GM21526 (cell line): ENCODE results near the gene RNF144B.

Experiments
- ATAC-seq: cut with Tn5 transposase; IDR thresholded peaks from one replicate; pipeline ENCODE4 v1.9.1; 2021; ENCODE audit warnings: moderate library complexity; ENCODE audit not compliant: unreplicated experiment, low FRiP score

The RNF144B gene

GRCh38 chr6:18473755-18474154 lies 86.6 kb downstream of the RNF144B start:
- no peak for ATAC-seq

DNA sequence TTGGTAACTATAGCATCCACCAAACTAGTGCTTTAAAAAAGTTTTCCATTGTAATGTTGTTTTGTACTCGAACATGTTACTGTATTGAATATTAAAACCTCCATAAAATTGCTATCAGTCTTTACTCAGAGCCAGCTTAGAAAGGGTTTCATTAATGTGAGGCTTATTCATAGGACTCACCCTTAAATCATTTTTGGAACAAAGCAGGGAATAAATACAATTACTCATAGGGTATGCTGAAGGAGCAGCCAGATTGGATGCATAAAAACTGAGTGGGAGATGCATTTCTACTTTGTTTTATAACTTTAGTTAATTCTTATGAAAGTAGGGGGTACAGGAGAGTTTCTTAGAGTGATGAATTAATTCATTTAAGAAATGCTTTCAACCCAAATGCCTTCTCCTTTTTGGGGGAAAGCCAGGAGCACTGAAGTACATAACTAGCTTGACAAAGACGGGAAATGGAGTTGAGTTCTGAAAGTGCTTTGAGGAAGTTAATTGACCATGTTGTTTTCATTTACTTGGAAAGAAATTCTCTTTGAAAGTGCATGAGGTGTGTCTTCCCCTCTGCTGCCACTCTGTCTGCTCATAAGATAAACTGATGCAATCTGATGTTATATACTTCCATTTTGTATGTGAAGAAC lies 90.3 kb downstream of the RNF144B start:
- no peak for ATAC-seq

GRCh38 chr6:18478610-18479009 lies 91.5 kb downstream of the RNF144B start:
- no peak for ATAC-seq

DNA sequence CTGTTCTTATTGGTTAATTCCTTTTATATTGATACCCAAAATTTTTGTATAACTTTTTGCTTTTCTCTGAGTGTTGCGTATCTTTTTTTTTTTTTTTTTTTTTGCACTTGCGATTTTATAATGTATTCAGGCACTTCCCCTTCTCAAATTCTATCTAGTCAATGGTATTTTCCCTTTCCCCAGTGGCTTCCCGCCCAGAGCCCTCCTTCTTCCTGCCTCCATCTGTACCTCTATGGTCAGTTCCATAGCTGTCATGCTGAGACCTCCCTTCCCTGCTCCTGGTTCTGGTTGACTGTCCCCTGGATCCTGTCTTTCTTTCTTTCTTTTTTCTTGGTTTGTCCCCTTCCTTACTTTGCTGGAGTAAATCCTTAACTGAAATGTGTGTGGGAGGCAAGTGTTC lies 94.7 kb downstream of the RNF144B start:
- ATAC-seq, result no peak

GRCh38 chr6:18485660-18486435 lies 98.7 kb downstream of the RNF144B start:
- ATAC-seq, result no peak

GRCh38 chr6:18488004-18488403 lies 100.9 kb downstream of the RNF144B start:
- ATAC-seq, result no peak

DNA sequence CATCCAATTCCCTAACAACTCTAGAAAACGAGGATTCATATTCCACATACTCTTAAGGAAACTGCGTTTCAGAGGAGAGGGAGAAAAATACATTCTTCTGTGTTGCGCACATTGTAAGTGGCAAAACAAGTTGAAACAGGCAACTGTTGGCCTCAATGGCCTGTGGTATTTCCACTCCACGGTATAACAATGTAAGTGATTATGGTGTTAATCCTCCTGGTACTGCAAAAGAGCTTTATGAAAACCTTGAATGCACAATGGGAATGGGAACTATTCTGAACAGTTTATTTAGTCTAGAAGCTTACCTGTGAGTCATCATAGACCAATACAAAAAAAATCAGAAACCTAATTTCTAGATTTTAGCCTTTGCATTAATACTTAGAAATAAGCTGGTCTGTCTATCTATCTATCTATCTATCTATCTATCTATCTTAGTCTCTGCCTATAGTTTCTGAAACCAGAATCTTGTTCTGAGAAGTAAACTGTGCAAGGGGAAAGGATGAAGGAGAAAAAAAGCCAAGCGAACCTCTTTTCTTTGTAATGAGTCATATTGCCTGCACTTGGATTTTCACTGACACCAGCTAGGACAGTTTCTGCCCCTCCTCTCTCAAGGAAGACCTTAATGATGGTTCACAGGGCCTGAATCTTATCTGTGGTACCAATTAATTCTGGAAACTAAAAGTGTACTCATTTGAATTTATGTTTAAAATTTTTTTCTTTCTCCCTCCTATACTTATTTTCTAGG lies 101.5 kb downstream of the RNF144B start:
- no peak for ATAC-seq

- no peak for ATAC-seq
Measured at GRCh38 chr6:18489335-18489734, 102.2 kb downstream of the RNF144B start.

DNA sequence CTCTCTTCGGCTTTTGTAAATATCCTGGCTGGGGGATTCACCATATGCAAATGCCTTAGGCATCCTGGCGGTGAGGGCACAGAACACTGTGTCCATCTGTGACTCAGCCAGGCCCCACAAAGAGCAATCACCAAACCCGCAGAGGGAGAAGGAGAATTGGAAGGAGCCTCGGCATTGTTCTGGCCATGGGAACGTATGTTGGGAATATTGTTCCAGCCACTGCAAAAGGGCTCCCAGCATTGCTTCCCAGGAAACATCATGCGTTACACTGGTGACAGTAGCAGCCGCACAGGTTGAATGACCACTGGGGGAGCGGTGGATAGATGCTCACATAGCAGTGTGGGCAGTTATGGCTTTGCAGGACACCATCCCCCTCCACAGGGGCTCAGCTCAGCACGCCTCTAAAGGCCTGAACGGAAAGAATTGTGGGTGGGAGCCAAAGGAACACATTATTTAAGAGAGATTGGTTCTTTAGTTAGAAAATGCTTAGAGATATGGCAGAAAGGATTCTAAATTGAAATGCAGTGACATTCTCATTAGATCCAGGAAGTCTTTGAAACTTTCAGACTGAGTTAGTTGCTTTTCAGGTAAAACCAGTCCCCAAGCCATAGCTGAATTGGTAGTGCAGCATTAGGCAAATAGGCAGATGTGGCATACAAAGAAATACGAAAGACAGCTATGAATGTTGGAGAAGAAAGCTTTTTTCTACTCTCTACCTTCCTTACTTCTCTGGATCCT lies 104.3 kb downstream of the RNF144B start:
- ATAC-seq, result no peak

GRCh38 chr6:18492972-18493371 lies 105.8 kb downstream of the RNF144B start:
- no peak for ATAC-seq

GRCh38 chr6:18493382-18493891 lies 106.3 kb downstream of the RNF144B start:
- ATAC-seq, result no peak

DNA sequence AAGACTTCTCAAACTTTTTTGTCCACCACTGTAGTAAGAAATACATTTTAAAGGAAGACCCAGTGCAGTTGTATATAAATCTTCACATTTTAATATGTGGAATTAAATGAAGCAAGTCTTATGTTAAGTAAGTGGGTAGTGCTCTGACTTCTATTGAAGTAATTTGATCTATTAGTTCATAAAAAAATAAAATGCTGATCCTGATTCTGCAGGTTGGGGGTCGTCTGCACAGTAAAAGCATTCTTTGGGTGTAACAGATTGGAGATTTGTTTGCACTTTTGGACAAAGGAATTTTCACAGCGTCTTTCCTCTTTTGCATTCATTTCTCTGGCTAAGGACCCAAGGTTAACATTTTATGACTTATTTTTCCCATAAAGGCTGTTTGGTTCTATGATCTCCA lies 106.8 kb downstream of the RNF144B start:
- no peak for ATAC-seq

- ATAC-seq, result no peak
Measured at GRCh38 chr6:18495236-18495635, 108.1 kb downstream of the RNF144B start.

- ATAC-seq, result no peak
Measured at GRCh38 chr6:18496462-18496861, 109.3 kb downstream of the RNF144B start.

GRCh38 chr6:18497006-18497405 lies 109.9 kb downstream of the RNF144B start:
- ATAC-seq, result no peak

GRCh38 chr6:18498408-18498807 lies 111.3 kb downstream of the RNF144B start:
- no peak for ATAC-seq

- no peak for ATAC-seq
Measured at GRCh38 chr6:18500921-18501662, 113.9 kb downstream of the RNF144B start.

- ATAC-seq, result no peak
Measured at GRCh38 chr6:18501663-18502013, 114.5 kb downstream of the RNF144B start.

GRCh38 chr6:18503206-18503592 lies 116.0 kb downstream of the RNF144B start:
- no peak for ATAC-seq

DNA sequence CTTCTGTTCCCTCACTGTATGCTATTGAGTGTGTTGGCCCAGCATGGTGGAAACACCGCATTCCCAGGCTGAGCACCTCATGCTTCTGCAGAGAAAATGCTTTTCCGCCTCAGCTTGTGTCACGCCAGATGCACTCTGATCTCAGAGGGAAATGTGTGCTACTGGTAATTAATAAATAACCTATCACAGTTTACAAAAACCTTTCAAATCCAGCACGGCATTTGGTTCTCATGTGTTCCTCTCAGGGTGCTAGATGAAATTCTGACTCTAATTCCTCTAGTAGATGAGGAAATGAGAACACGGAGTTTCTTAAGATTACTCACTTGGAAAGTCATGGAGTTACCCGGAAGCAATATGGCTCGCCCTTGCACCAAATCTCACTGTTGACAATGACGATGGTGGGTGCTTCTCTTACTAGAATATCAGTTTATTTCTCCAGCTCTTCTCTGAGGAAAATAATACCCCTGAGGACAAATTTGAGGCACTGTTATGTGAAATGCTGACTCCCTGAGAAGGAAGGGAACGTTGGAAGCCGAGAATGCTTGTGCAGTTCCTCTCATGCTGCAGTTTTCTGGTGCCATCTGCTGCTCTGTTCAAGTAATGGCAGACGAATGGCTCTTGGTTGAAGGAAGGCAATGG lies 116.6 kb downstream of the RNF144B start:
- peak; percentile 77 for ATAC-seq
